Progenitor cell of endocrine pancreas (in vitro differentiated cells): ENCODE data around the gene DOP1B. TPM values are rescaled to one million over a fixed set of nuclear protein-coding genes. Genes with fewer than 3 reads are reported as not detected.
"Not testable (repeated sequence)": the region's sequence is repeated elsewhere in the genome, so short reads cannot be mapped to it uniquely, and the experiment has no call there.

Experiments used
- DNase-seq: peaks from one replicate; pipeline ENCODE4 v3.0.0; 2021; ENCODE audit warnings: low spot score; ENCODE audit not compliant: unreplicated experiment
- H3K27ac Mint-ChIP-seq: 2 replicates; pipeline ENCODE4 v1.8.0; 2021; ENCODE audit warnings: mild to moderate bottlenecking, moderate library complexity, mixed read lengths
- H3K27me3 Mint-ChIP-seq: 2 replicates; pipeline ENCODE4 v1.8.0; 2021; ENCODE audit warnings: mixed read lengths
- H3K36me3 Mint-ChIP-seq: 2 replicates; pipeline ENCODE4 v1.8.0; 2022; ENCODE audit warnings: mixed read lengths; ENCODE audit not compliant: insufficient read depth
- H3K4me1 Mint-ChIP-seq: 2 replicates; pipeline ENCODE4 v1.8.0; 2021; ENCODE audit warnings: low read depth, mixed read lengths
- H3K4me3 Mint-ChIP-seq: 2 replicates; pipeline ENCODE4 v1.8.0; 2021; ENCODE audit warnings: low read depth, mild to moderate bottlenecking, moderate library complexity, mixed read lengths
- H3K9me3 Mint-ChIP-seq: 2 replicates; pipeline ENCODE4 v1.8.0; 2021; ENCODE audit warnings: low read depth, mixed read lengths
- CTCF ChIP-seq: fragments of 200-600 bp; sonication (generic); IDR thresholded peaks from one replicate; pipeline ENCODE4 v1.5.0; 2021; ENCODE audit warnings: antibody characterized with exemption, mild to moderate bottlenecking; ENCODE audit not compliant: unreplicated experiment
- total RNA-seq: library from RNA; stranded (reverse); gene quantifications from 2 replicates; pipeline ENCODE4 v1.2.1, GENCODE V29; 2021

DOP1B gene
- total RNA-seq, 1 donor from 2014 or later: 57.4 TPM

GRCh38 chr21:36129219-36129618 lies 27.4 kb upstream of the DOP1B start:
- Mint-ChIP-seq H3K9me3 (no peaks in the 10 kb centered on the region), H3K36me3 (no peaks in the 10 kb centered on the region), H3K27me3 (peaks cover 40% of the 10 kb centered on the region), H3K4me3 (peak overlapping the region; percentile 59), H3K4me1 (peaks cover 12% of the 10 kb centered on the region), H3K27ac (no peak overlapping the region)
- TF ChIP-seq CTCF: no peak
- no peak for DNase-seq

GRCh38 chr21:36130414-36130762 lies 26.2 kb upstream of the DOP1B start:
- not testable (repeated sequence) for DNase-seq, H3K36me3 Mint-ChIP-seq, H3K9me3 Mint-ChIP-seq
- Mint-ChIP-seq H3K4me1 (peaks cover 14% of the 10 kb centered on the region), H3K4me3 (peak overlapping the region; percentile 78), H3K27ac (peak overlapping the region; percentile 52), H3K27me3 (peaks cover 46% of the 10 kb centered on the region)

GRCh38 chr21:36130839-36131238 lies 25.8 kb upstream of the DOP1B start:
- not testable (repeated sequence) for H3K9me3 Mint-ChIP-seq, H3K27ac Mint-ChIP-seq, DNase-seq, H3K36me3 Mint-ChIP-seq
- Mint-ChIP-seq H3K4me1 (peaks cover 17% of the 10 kb centered on the region), H3K27me3 (peaks cover 49% of the 10 kb centered on the region), H3K4me3 (peak overlapping the region; percentile 78)

- Mint-ChIP-seq H3K36me3 (no peaks in the 10 kb centered on the region), H3K27ac (no peak overlapping the region), H3K27me3 (peaks cover 67% of the 10 kb centered on the region), H3K4me1 (peaks cover 14% of the 10 kb centered on the region), H3K9me3 (no peaks in the 10 kb centered on the region), H3K4me3 (no peak overlapping the region)
- no peak for TF ChIP-seq CTCF
- DNase-seq: no peak
Observed at GRCh38 chr21:36132696-36133095, 23.9 kb upstream of the DOP1B start.

GRCh38 chr21:36134803-36135390 lies 21.7 kb upstream of the DOP1B start, which contains the start of gene CBR3:
CBR3 (plus strand) TSS chr21:36135079; CDS start chr21:36135193, 114 bp downstream.
- Mint-ChIP-seq H3K4me3 (peak within 1 kb of the TSS; percentile 67), H3K36me3 (no peaks in the 10 kb centered on the region), H3K4me1 (peaks cover 14% of the 10 kb centered on the region), H3K27me3 (peaks cover 63% of the 10 kb centered on the region), H3K9me3 (no peaks in the 10 kb centered on the region), H3K27ac (peak within 1 kb of the TSS; percentile 62)
- peak; percentile 22 for DNase-seq
- no peak for TF ChIP-seq CTCF

- H3K27me3 Mint-ChIP-seq: peaks cover 62% of the 10 kb centered on the region
- no peaks in the 10 kb centered on the region for H3K9me3 Mint-ChIP-seq
- peaks cover 12% of the 10 kb centered on the region for H3K4me1 Mint-ChIP-seq
- peak overlapping the region; percentile 37 for H3K27ac Mint-ChIP-seq
- no peak for TF ChIP-seq CTCF
- H3K4me3 Mint-ChIP-seq: peak overlapping the region; percentile 67
- no peaks in the 10 kb centered on the region for H3K36me3 Mint-ChIP-seq
- no peak for DNase-seq
Observed at GRCh38 chr21:36135391-36136102, 21.1 kb upstream of the DOP1B start.

GRCh38 chr21:36139791-36140190 lies 16.8 kb upstream of the DOP1B start:
- not testable (repeated sequence) for H3K4me1 Mint-ChIP-seq, DNase-seq, H3K9me3 Mint-ChIP-seq, H3K36me3 Mint-ChIP-seq, H3K27ac Mint-ChIP-seq, H3K4me3 Mint-ChIP-seq
- peaks cover 35% of the 10 kb centered on the region for H3K27me3 Mint-ChIP-seq
